ENCODE results near the gene CRELD2.

Gene CRELD2

GRCh38 chr22:49971232-49972162 is 53.1 kb downstream of the CRELD2 start:
- DNase-seq, result peak; percentile 80

- DNase-seq, result no peak
Measured at GRCh38 chr22:49972163-49973017, 54.0 kb downstream of the CRELD2 start.

- DNase-seq, result no peak
Measured at GRCh38 chr22:49973018-49973961, 54.9 kb downstream of the CRELD2 start.

- DNase-seq, result no peak
Measured at GRCh38 chr22:49975543-49976389, 57.3 kb downstream of the CRELD2 start.

GRCh38 chr22:49976439-49977175 is 58.2 kb downstream of the CRELD2 start:
- peak; percentile 61 for DNase-seq

Measured in activated CD4-positive, alpha-beta T cell treated with anti-CD3 and anti-CD28 coated beads, Interleukin-10, Interleukin-2, amounts not matched to agents 100 ng/mL and 50 ng/mL, durations not matched to agents 16 hours and 8 hours (primary cell).